Kidney (tissue), 14 donors: ENCODE data around the gene ZDHHC14. TPM values are rescaled to one million over a fixed set of nuclear protein-coding genes. Genes with fewer than 3 reads are reported as not detected.

Source experiments
- DNase-seq, 5 donors: peaks; one replicate each; pipeline ENCODE4 v3.0.0-alpha.2; 2013 to 2020
- FAIRE-seq: peaks from 2 replicates; lab custom pipeline; 2012; peaks lifted over from hg19 to GRCh38; lab: Jason Lieb, UNC
- H3K27ac ChIP-seq, 2 donors: one replicate each; pipeline ENCODE4 v1.7.0; 2013; ENCODE audit warnings: low read depth in 2 of 2, low read length in 2 of 2, inconsistent platforms in 1 of 2
- H3K27me3 ChIP-seq: one replicate; pipeline ENCODE4 v1.7.1; 2013; ENCODE audit warnings: low read length, inconsistent platforms; ENCODE audit not compliant: control insufficient read depth, insufficient read depth
- H3K36me3 ChIP-seq, 3 donors: one replicate each; pipeline versions ENCODE4 v1.7.0 to v1.7.1; 2013; ENCODE audit warnings: low read length in 3 of 3, control low read depth in 1 of 3, inconsistent platforms in 1 of 3; ENCODE audit not compliant: insufficient read depth in 3 of 3, control insufficient read depth in 2 of 3
- H3K4me1 ChIP-seq, 3 donors: one replicate each; pipeline versions ENCODE4 v1.7.0 to v1.7.1; 2013; ENCODE audit warnings: low read length in 3 of 3, inconsistent platforms in 1 of 3, low read depth in 1 of 3; ENCODE audit not compliant: control insufficient read depth in 2 of 3, insufficient read depth in 2 of 3
- H3K4me3 ChIP-seq, 3 donors: one replicate each; pipeline versions ENCODE4 v1.7.0 to v1.8.1; 2013; ENCODE audit warnings: low read length in 3 of 3, control low read depth in 1 of 3, inconsistent platforms in 1 of 3
- H3K9ac ChIP-seq, 3 donors: one replicate each; pipeline versions ENCODE4 v1.7.0 to v1.7.1; 2013; ENCODE audit warnings: low read length in 3 of 3, control low read depth in 1 of 3, inconsistent platforms in 1 of 3
- H3K9me3 ChIP-seq, 3 donors: one replicate each; pipeline versions ENCODE4 v1.7.0 to v1.7.1; 2013; ENCODE audit warnings: low read length in 3 of 3, control low read depth in 1 of 3, inconsistent platforms in 1 of 3; ENCODE audit not compliant: control insufficient read depth in 2 of 3, insufficient read depth in 1 of 3
- CTCF ChIP-seq: IDR thresholded peaks from 3 replicates; pipeline ENCODE4 v1.5.1; 2012; ENCODE audit warnings: mild to moderate bottlenecking, moderate library complexity, borderline replicate concordance; ENCODE audit not compliant: insufficient read depth; ENCODE audit errors: extremely low read depth
- intact Hi-C: fragments of 100-400 bp; cut with DNase I; formaldehyde crosslinking; loops from one replicate; pipeline ENCODE4 v1.11.1; 2022
- polyA plus RNA-seq: library from polyadenylated mRNA; stranded (reverse); fragments of 350-450 nt; fragmentation: Illumina TruSeq; extraction: RNeasy Lipid Tissue Mini Kit (QIAGEN cat#74804); gene quantifications from one replicate; pipeline ENCODE4 v1.2.3, GENCODE V29; 2014; ENCODE audit warnings: low read depth, low replicate concordance; ENCODE audit not compliant: insufficient read depth
- total RNA-seq: library from RNA; stranded (reverse); fragmentation: NEBNext Ultra II Directional; extraction: Animal tissue kit (Norgen Biotek cat#: 25700); gene quantifications from one replicate; pipeline ENCODE4 v1.2.1, GENCODE V29; 2021
- donor health status: control.
- donor health status: control.
- donor health status: control.
- donor health status: control.
- donor health status: control.
- donor health status: DM: yes; HTN: yes; CAD: no.
- donor health status: Normal renal cell carcinoma (clear cell type).

Gene ZDHHC14
- total and polyA plus RNA-seq, 2 donors from 2014 or later, result 13.5 to 26.7 TPM

GRCh38 chr6:157599191-157599590 is 218.2 kb downstream of the ZDHHC14 start:
- intact Hi-C loops, result no loop called here
- H3K27ac ChIP-seq, result no peak overlapping the region
- no peak overlapping the region for H3K9ac ChIP-seq
- H3K4me3 ChIP-seq, result no peak overlapping the region
- H3K4me1 ChIP-seq, result peaks cover 2 to 12% (median 8%) of the 10 kb centered on the region in 3 donors
- H3K27me3 ChIP-seq, result no peaks in the 10 kb centered on the region
- DNase-seq (no peak), FAIRE-seq (no peak)
- no peak for TF ChIP-seq CTCF
- no peaks in the 10 kb centered on the region for H3K9me3 ChIP-seq
- H3K36me3 ChIP-seq, result no peaks in the 10 kb centered on the region

GRCh38 chr6:157600807-157601206 is 219.8 kb downstream of the ZDHHC14 start:
- Histone ChIP-seq H3K36me3 (no peaks in the 10 kb centered on the region), H3K4me1 (peaks cover 2 to 12% (median 8%) of the 10 kb centered on the region in 3 donors), H3K27me3 (no peaks in the 10 kb centered on the region), H3K4me3 (no peak overlapping the region), H3K9me3 (no peaks in the 10 kb centered on the region), H3K27ac (no peak overlapping the region), H3K9ac (no peak overlapping the region)
- FAIRE-seq (no peak), DNase-seq (no peak)
- no peak for TF ChIP-seq CTCF
- intact Hi-C loops, result no loop called here

GRCh38 chr6:157602521-157603295 is 221.7 kb downstream of the ZDHHC14 start:
- Histone ChIP-seq H3K27me3 (no peaks in the 10 kb centered on the region), H3K27ac (no peak overlapping the region), H3K9me3 (no peaks in the 10 kb centered on the region), H3K4me1 (peaks cover 0 to 6% (median 0%) of the 10 kb centered on the region in 3 donors), H3K36me3 (no peaks in the 10 kb centered on the region), H3K4me3 (no peak overlapping the region), H3K9ac (no peak overlapping the region)
- no peak for TF ChIP-seq CTCF
- FAIRE-seq (no peak), DNase-seq (no peak)
- intact Hi-C loops, result no loop called here
